ENCODE data around the gene AXIN1. TPM values are rescaled to one million over a fixed set of nuclear protein-coding genes. Genes with fewer than 3 reads are reported as not detected.

The AXIN1 gene
- total and polyA plus RNA-seq, 2 donors (not counting 3 experiments of a cell fraction or from before 2014, with no cell fraction given): 8.3 to 21.9 TPM

GRCh38 chr16:291539-291938, 61.0 kb downstream of the AXIN1 start:
- BruUV-seq (replicated peaks): no TSS peak
- Histone ChIP-seq H3K27ac (ENCODE audit: insufficient read depth, low read depth, low read length) (no peak overlapping the region), H3K9ac (replicated peaks; ENCODE audit: extremely low read depth, insufficient read depth, low read length) (no peak overlapping the region), H2AFZ (ENCODE audit: low read depth, low read length) (no peak overlapping the region), H3K4me3 (replicated peaks in 1 of 3; ENCODE audit: insufficient read depth in 1 of 3, low read depth in 1 of 3, low read length in 3 of 3) (no peak overlapping the region), H3K36me3 (ENCODE audit: control insufficient read depth in 2 of 2, extremely low read depth in 1 of 2, insufficient read depth in 2 of 2, low read length in 2 of 2) (peaks cover 0 to 31% of the 10 kb centered on the region in 2 experiments), H3K9me3 (replicated peaks; ENCODE audit: control insufficient read depth, insufficient read depth, low read length) (no peaks in the 10 kb centered on the region), H3K4me2 (ENCODE audit: insufficient read depth, low read length) (no peak overlapping the region), H3K27me3 (ENCODE audit: control insufficient read depth in 2 of 2, insufficient read depth in 2 of 2, low read length in 2 of 2) (no peaks in the 10 kb centered on the region), H3K79me2 (ENCODE audit: control insufficient read depth, insufficient read depth, low read length) (no peaks in the 10 kb centered on the region), H3K9me1 (replicated peaks; ENCODE audit: control insufficient read depth, extremely low read depth, insufficient read depth, low read length) (no peaks in the 10 kb centered on the region), H3K4me1 (ENCODE audit: control insufficient read depth, extremely low read depth, insufficient read depth, low read length) (no peaks in the 10 kb centered on the region), H4K20me1 (replicated peaks; ENCODE audit: control insufficient read depth, extremely low read depth, insufficient read depth, low read length) (no peaks in the 10 kb centered on the region)
- FAIRE-seq: no peak
- DNase-seq (ENCODE audit: low read depth, low spot score): no peak
- ChIA-PET CTCF (no interaction called here), POLR2A (no interaction called here)
- TF ChIP-seq POLR2A (IDR thresholded peaks at IDR 0.05; ENCODE audit: low read depth, low read length): no peak
- TF ChIP-seq EZH2 (IDR thresholded peaks at IDR 0.05; ENCODE audit: borderline replicate concordance, low read depth, low read length, severe bottlenecking): no peak
- TF ChIP-seq CTCF (IDR thresholded peaks at IDR 0.05; ENCODE audit: extremely low read depth in 1 of 2, insufficient read depth in 1 of 2, low read depth in 1 of 2, low read length in 2 of 2): no peak
- no peak for TF ChIP-seq FOS (IDR thresholded peaks at IDR 0.05; ENCODE audit: borderline replicate concordance, insufficient read depth, low read length)
- no peak for TF ChIP-seq GATA2 (IDR thresholded peaks at IDR 0.05; ENCODE audit: insufficient read depth, insufficient read length, low read depth, low read length)
- TF ChIP-seq MYC (IDR thresholded peaks at IDR 0.05; ENCODE audit: low read depth, low read length): no peak
- TF ChIP-seq MAX (IDR thresholded peaks at IDR 0.05; ENCODE audit: insufficient read depth, insufficient read length): no peak
- TF ChIP-seq JUN (IDR thresholded peaks at IDR 0.05; ENCODE audit: borderline replicate concordance, insufficient read depth, insufficient read length, low read depth): no peak
- dilution Hi-C loops (cut with MboI; ENCODE audit: extremely low pct_ligation_motif_present, low sequenced_read_pairs) (no loop called here), intact Hi-C loops (cut with micrococcal nuclease) (no loop called here)

All from endothelial cell of umbilical vein (primary cell).